Liver (tissue), 9 donors: Measurements from ENCODE around the gene ARHGDIA. TPM values are rescaled to one million over a fixed set of nuclear protein-coding genes. Genes with fewer than 3 reads are reported as not detected.

Experiments
- DNase-seq: peaks from one replicate; pipeline ENCODE4 v3.0.0-alpha.2; 2017; ENCODE audit warnings: low spot score
- H3K27ac ChIP-seq, 2 donors: one replicate each; pipeline ENCODE4 v1.7.0; 2013; ENCODE audit warnings: inconsistent platforms in 2 of 2, low read length in 2 of 2, control low read depth in 1 of 2, low read depth in 1 of 2, mild to moderate bottlenecking in 1 of 2
- H3K27me3 ChIP-seq, 4 donors: one replicate each; pipeline versions ENCODE4 v1.6.1 to v1.7.0; 2013; ENCODE audit warnings: low read length in 3 of 4, inconsistent platforms in 1 of 4, mild to moderate bottlenecking in 1 of 4, moderate library complexity in 1 of 4; ENCODE audit not compliant: control insufficient read depth in 4 of 4, insufficient read depth in 4 of 4
- H3K36me3 ChIP-seq, 4 donors: one replicate each; pipeline versions ENCODE4 v1.6.1 to v1.7.0; 2013; ENCODE audit warnings: low read length in 3 of 4, mild to moderate bottlenecking in 3 of 4, low read depth in 1 of 4, moderate library complexity in 1 of 4; ENCODE audit not compliant: control insufficient read depth in 4 of 4, insufficient read depth in 3 of 4
- H3K4me1 ChIP-seq, 4 donors: one replicate each; pipeline versions ENCODE4 v1.6.1 to v1.7.0; 2013; ENCODE audit warnings: low read length in 3 of 4, mild to moderate bottlenecking in 3 of 4, moderate library complexity in 1 of 4; ENCODE audit not compliant: control insufficient read depth in 4 of 4, insufficient read depth in 4 of 4
- H3K4me3 ChIP-seq, 3 donors: one replicate each; pipeline versions ENCODE4 v1.6.1 to v1.7.0; 2013; ENCODE audit warnings: low read length in 3 of 3, control low read depth in 1 of 3, low read depth in 1 of 3, mild to moderate bottlenecking in 1 of 3
- H3K9ac ChIP-seq, 2 donors: one replicate each; pipeline ENCODE4 v1.7.0; 2013; ENCODE audit warnings: low read length in 2 of 2, mild to moderate bottlenecking in 2 of 2, moderate library complexity in 2 of 2, control low read depth in 1 of 2, low read depth in 1 of 2
- H3K9me3 ChIP-seq, 4 donors: one replicate each; pipeline versions ENCODE4 v1.6.1 to v1.7.0; 2013; ENCODE audit warnings: low read length in 3 of 4; ENCODE audit not compliant: control insufficient read depth in 4 of 4
- EGR1 ChIP-seq, 2 donors: IDR thresholded peaks; 2 replicates each; pipeline ENCODE4 v1.6.1; 2016 to 2018; ENCODE audit warnings: antibody characterized with exemption in 2 of 2, low read depth in 2 of 2
- FOXA1 ChIP-seq: IDR thresholded peaks from 2 replicates; pipeline ENCODE4 v1.6.1; 2016; ENCODE audit warnings: antibody characterized with exemption
- FOXA2 ChIP-seq: IDR thresholded peaks from 2 replicates; pipeline ENCODE4 v1.6.1; 2016; ENCODE audit warnings: antibody characterized with exemption
- GABPA ChIP-seq, 2 donors: IDR thresholded peaks in 1 of 2; conservative IDR thresholded peaks in 1 of 2; 2 replicates each; pipeline ENCODE4 v1.6.1; 2016; ENCODE audit warnings: antibody characterized with exemption in 2 of 2, mild to moderate bottlenecking in 1 of 2, moderate library complexity in 1 of 2
- HNF4A ChIP-seq, 2 donors: conservative IDR thresholded peaks; 2 replicates each; pipeline ENCODE4 v1.6.1; 2016; ENCODE audit warnings: antibody characterized with exemption in 2 of 2, mild to moderate bottlenecking in 2 of 2
- HNF4G ChIP-seq: IDR thresholded peaks from 2 replicates; pipeline ENCODE4 v1.6.1; 2016; ENCODE audit warnings: antibody characterized with exemption
- JUND ChIP-seq, 2 donors: IDR thresholded peaks; 2 replicates each; pipeline ENCODE4 v1.6.1; 2016; ENCODE audit warnings: antibody characterized with exemption in 2 of 2
- NR2F2 ChIP-seq: IDR thresholded peaks from 2 replicates; pipeline ENCODE4 v1.6.1; 2016; ENCODE audit warnings: antibody characterized with exemption
- RAD21 ChIP-seq, 2 donors: IDR thresholded peaks; 2 replicates each; pipeline ENCODE4 v1.6.1; 2016; ENCODE audit warnings: antibody characterized with exemption in 2 of 2, mild to moderate bottlenecking in 2 of 2
- RXRA ChIP-seq, 2 donors: IDR thresholded peaks; 2 replicates each; pipeline ENCODE4 v1.6.1; 2017 to 2018; ENCODE audit warnings: antibody characterized with exemption in 2 of 2, mild to moderate bottlenecking in 1 of 2
- SP1 ChIP-seq: IDR thresholded peaks from 2 replicates; pipeline ENCODE4 v1.6.1; 2018; ENCODE audit warnings: antibody characterized with exemption, mild to moderate bottlenecking
- TAF1 ChIP-seq: conservative IDR thresholded peaks from 2 replicates; pipeline ENCODE4 v1.6.1; 2016; ENCODE audit warnings: antibody characterized with exemption, mild to moderate bottlenecking
- YY1 ChIP-seq: IDR thresholded peaks from 2 replicates; pipeline ENCODE4 v1.6.1; 2016; ENCODE audit warnings: antibody characterized with exemption, mild to moderate bottlenecking
- WGBS: extraction: QIAGEN DNeasy Blood & Tissue Kit; methylation state at CpG from one replicate; pipeline ENCODE4 v1.1.7; 2013; 5-methylcytosine and 5-hydroxymethylcytosine counted together
- polyA plus RNA-seq, 2 donors: library from polyadenylated mRNA; stranded (reverse) in 1 of 2; unstranded in 1 of 2; fragments of 200-250 nt in 1 of 2; fragments of >200 nt in 1 of 2; fragmentation: Nextera tagmentation in 1 of 2; extraction: Ambion mirVana in 1 of 2; gene quantifications; one replicate each; pipeline versions ENCODE4 v1.2.1 to v1.2.3, GENCODE V29; 2013 to 2015
- total RNA-seq, 2 donors: library from RNA; depleted of rRNA; stranded (reverse); fragments of >200 nt; gene quantifications; one replicate each; pipeline ENCODE4 v1.2.3, GENCODE V29; 2014
- TF ChIP-seq, protein P1 (sequence below): IDR thresholded peaks from 2 replicates; pipeline ENCODE4 v1.6.1; 2016; ENCODE audit warnings: antibody characterized with exemption
- TF ChIP-seq, protein P2 (sequence below): fragments of 150-350 bp; IDR thresholded peaks from 2 replicates; pipeline ENCODE4 v1.5.1; 2017; ENCODE audit warnings: improper control_type of control experiment, low read depth, low read length; ENCODE audit not compliant: missing input control
- TF ChIP-seq, protein P3 (sequence below): IDR thresholded peaks from 2 replicates; pipeline ENCODE4 v1.6.1; 2016; ENCODE audit warnings: antibody characterized with exemption, mild to moderate bottlenecking
- TF ChIP-seq, protein P4 (sequence below): IDR thresholded peaks from 2 replicates; pipeline ENCODE4 v1.6.1; 2016; ENCODE audit warnings: antibody characterized with exemption
- TF ChIP-seq, protein P5 (sequence below): IDR thresholded peaks from 2 replicates; pipeline ENCODE4 v1.6.1; 2016; ENCODE audit warnings: antibody characterized with exemption
- donor health status: healthy.
- donor health status: healthy.
- donor health status: healthy.
- donor health status: healthy.
- donor health status: healthy.

The ARHGDIA gene
- total and polyA plus RNA-seq, 4 donors: 35.5 to 142 (median 75.3) TPM

DNA sequence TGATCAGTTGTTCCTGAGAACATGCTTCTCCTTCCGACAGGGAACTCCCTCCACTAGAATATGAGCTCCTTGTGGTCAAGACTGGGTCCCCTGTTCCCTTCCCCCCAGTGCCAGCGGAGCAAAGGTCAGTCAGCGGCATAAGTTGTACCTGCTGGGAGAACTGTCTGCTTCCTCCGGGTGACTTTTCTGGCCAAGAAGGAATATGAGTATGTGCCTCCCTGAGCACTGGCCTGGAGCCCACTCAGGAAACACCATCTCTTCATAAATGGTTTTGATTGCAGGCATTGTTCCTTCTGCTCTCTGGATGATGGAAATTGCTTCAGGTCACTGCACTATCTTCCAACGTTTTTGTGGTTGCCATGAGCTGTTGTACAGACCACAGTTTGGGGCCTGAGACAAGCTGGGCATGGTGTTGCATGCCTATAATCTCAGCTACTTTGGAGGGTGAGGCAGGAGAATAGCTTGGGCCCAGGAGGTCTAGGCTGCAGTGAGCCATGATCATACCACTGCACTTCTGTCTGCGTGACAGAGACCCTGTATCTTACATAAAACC is 7.9 kb downstream of the ARHGDIA start:
- Histone ChIP-seq H3K9ac (peak overlapping the region in 1 of 2 donors; percentile 11), H3K27ac (peak overlapping the region; percentile 68 to 95), H3K4me3 (no peak overlapping the region), H3K9me3 (no peaks in the 10 kb centered on the region), H3K36me3 (peaks cover 0 to 5% (median 0%) of the 10 kb centered on the region in 4 donors), H3K27me3 (no peaks in the 10 kb centered on the region), H3K4me1 (peaks cover 17 to 74% (median 56%) of the 10 kb centered on the region in 4 donors)
- WGBS: 56% methylated on average over 6 of the region's 6 CpGs
- TF ChIP-seq HNF4A (conservative IDR thresholded peaks at IDR 0.05) (peak; percentile 47 to 52), FOXA1 (no peak), YY1 (no peak), RAD21 (IDR thresholded peaks at IDR 0.05) (no peak), SP1 (no peak), RXRA (IDR thresholded peaks at IDR 0.05) (peak in 1 of 2 donors; percentile 20)
- no peak for DNase-seq

DNA sequence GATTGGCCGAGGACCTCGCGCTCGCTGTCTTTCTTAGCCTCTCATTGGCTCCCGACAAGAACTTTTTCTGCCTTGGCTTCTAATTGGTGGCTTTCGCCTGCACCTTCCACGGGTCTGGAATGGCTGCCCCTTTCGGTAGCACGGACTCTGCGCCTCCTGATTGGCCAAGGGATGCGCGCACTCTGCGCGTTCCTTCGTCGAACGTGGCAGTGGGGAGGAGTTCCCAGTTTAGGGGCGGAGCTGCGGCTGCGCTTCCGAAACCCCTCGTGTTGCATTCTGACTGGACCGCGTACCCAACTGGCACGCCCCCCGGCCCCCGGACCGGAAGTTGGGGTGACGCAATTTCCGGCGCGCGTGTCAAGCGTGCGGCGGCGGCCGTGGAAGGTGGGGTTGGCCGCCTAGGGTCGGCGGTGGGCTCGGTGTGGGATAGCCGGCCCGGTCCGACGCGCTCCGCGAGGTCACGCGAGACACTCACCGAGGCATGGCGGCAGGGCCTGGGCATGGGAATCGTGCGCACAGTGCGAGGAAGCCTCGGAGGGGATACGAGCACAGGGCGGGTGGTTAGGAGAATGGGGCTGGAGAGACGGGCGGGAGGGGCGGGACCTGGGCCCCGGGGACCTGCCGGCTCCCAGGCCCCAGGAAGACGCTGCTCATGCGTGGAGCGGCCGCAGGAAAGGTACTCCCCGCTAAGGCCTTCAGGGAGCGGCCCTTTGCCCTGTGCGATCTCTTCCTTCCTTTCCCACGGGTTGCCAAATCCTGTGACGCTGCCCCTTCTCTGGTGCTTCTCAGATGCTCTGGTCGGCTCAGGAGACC is 10.2 kb downstream of the ARHGDIA start:
- Histone ChIP-seq H3K9me3 (no peaks in the 10 kb centered on the region), H3K36me3 (peaks cover 2 to 12% (median 5%) of the 10 kb centered on the region in 4 donors), H3K27me3 (no peaks in the 10 kb centered on the region), H3K27ac (peak overlapping the region; percentile 94 to 95), H3K9ac (peak overlapping the region; percentile 58 to 97), H3K4me1 (peaks cover 10 to 59% (median 43%) of the 10 kb centered on the region in 4 donors), H3K4me3 (peak overlapping the region; percentile 84 to 93 (median 86))
- TF ChIP-seq, protein P1, sequence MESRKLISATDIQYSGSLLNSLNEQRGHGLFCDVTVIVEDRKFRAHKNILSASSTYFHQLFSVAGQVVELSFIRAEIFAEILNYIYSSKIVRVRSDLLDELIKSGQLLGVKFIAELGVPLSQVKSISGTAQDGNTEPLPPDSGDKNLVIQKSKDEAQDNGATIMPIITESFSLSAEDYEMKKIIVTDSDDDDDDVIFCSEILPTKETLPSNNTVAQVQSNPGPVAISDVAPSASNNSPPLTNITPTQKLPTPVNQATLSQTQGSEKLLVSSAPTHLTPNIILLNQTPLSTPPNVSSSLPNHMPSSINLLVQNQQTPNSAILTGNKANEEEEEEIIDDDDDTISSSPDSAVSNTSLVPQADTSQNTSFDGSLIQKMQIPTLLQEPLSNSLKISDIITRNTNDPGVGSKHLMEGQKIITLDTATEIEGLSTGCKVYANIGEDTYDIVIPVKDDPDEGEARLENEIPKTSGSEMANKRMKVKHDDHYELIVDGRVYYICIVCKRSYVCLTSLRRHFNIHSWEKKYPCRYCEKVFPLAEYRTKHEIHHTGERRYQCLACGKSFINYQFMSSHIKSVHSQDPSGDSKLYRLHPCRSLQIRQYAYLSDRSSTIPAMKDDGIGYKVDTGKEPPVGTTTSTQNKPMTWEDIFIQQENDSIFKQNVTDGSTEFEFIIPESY: no peak
- TF ChIP-seq RAD21 (IDR thresholded peaks at IDR 0.05): no peak
- TF ChIP-seq EGR1 (IDR thresholded peaks at IDR 0.05; ENCODE audit: low read depth in 2 of 2): peak in 1 of 2 donors; percentile 17
- TF ChIP-seq, protein P2, sequence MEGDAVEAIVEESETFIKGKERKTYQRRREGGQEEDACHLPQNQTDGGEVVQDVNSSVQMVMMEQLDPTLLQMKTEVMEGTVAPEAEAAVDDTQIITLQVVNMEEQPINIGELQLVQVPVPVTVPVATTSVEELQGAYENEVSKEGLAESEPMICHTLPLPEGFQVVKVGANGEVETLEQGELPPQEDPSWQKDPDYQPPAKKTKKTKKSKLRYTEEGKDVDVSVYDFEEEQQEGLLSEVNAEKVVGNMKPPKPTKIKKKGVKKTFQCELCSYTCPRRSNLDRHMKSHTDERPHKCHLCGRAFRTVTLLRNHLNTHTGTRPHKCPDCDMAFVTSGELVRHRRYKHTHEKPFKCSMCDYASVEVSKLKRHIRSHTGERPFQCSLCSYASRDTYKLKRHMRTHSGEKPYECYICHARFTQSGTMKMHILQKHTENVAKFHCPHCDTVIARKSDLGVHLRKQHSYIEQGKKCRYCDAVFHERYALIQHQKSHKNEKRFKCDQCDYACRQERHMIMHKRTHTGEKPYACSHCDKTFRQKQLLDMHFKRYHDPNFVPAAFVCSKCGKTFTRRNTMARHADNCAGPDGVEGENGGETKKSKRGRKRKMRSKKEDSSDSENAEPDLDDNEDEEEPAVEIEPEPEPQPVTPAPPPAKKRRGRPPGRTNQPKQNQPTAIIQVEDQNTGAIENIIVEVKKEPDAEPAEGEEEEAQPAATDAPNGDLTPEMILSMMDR: peak; percentile 47
- TF ChIP-seq NR2F2: peak; percentile 88
- TF ChIP-seq HNF4A (conservative IDR thresholded peaks at IDR 0.05): peak; percentile 66 to 67
- TF ChIP-seq, protein P3, sequence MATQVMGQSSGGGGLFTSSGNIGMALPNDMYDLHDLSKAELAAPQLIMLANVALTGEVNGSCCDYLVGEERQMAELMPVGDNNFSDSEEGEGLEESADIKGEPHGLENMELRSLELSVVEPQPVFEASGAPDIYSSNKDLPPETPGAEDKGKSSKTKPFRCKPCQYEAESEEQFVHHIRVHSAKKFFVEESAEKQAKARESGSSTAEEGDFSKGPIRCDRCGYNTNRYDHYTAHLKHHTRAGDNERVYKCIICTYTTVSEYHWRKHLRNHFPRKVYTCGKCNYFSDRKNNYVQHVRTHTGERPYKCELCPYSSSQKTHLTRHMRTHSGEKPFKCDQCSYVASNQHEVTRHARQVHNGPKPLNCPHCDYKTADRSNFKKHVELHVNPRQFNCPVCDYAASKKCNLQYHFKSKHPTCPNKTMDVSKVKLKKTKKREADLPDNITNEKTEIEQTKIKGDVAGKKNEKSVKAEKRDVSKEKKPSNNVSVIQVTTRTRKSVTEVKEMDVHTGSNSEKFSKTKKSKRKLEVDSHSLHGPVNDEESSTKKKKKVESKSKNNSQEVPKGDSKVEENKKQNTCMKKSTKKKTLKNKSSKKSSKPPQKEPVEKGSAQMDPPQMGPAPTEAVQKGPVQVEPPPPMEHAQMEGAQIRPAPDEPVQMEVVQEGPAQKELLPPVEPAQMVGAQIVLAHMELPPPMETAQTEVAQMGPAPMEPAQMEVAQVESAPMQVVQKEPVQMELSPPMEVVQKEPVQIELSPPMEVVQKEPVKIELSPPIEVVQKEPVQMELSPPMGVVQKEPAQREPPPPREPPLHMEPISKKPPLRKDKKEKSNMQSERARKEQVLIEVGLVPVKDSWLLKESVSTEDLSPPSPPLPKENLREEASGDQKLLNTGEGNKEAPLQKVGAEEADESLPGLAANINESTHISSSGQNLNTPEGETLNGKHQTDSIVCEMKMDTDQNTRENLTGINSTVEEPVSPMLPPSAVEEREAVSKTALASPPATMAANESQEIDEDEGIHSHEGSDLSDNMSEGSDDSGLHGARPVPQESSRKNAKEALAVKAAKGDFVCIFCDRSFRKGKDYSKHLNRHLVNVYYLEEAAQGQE: peak; percentile 30
- TF ChIP-seq, protein P4, sequence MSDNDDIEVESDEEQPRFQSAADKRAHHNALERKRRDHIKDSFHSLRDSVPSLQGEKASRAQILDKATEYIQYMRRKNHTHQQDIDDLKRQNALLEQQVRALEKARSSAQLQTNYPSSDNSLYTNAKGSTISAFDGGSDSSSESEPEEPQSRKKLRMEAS: peak; percentile 93
- TF ChIP-seq RXRA (IDR thresholded peaks at IDR 0.05): peak; percentile 58 to 71
- TF ChIP-seq GABPA (IDR thresholded peaks at IDR 0.05 in 1 of 2, conservative IDR thresholded peaks at IDR 0.05 in 1 of 2): peak; percentile 91 to 98
- TF ChIP-seq JUND (IDR thresholded peaks at IDR 0.05): peak; percentile 81 to 93
- no peak for TF ChIP-seq HNF4G
- TF ChIP-seq, protein P5, sequence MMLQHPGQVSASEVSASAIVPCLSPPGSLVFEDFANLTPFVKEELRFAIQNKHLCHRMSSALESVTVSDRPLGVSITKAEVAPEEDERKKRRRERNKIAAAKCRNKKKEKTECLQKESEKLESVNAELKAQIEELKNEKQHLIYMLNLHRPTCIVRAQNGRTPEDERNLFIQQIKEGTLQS: no peak
- peak; percentile 6 for TF ChIP-seq FOXA1
- TF ChIP-seq FOXA2: peak; percentile 4
- peak; percentile 97 for TF ChIP-seq YY1
- no peak for TF ChIP-seq TAF1
- TF ChIP-seq SP1: peak; percentile 100
- DNase-seq: peak; percentile 99
- WGBS: under 1% methylated on average over 74 of the region's 74 CpGs
